NCI-H2107 treated with DMSO at 0.1 percent for 48 hours (cell line): ENCODE results near the gene PCCA.
"Not testable (repeated sequence)": the region's sequence is repeated elsewhere in the genome, so short reads cannot be mapped to it uniquely, and the experiment has no call there.

Experiments
- DNase-seq: peaks from one replicate; lab custom pipeline; 2025; ENCODE audit not compliant: unreplicated experiment; lab: John Stamatoyannopoulos, UW

PCCA gene

DNA sequence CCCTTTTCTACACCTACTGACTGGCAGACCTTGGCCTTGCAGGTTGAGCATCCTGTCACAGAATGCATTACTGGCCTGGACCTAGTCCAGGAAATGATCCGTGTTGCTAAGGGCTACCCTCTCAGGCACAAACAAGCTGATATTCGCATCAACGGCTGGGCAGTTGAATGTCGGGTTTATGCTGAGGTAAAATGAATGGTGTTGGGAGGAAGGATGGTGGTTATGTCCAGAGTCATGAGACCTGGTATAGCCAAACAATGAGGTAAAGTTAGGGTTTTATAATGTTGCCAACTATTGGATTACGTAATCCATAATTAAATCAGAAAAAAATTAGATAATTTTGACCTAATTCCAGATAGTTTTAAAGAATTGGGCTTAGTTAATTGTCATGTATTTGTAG lies 212.5 kb downstream of the PCCA start:
- no peak for DNase-seq

DNA sequence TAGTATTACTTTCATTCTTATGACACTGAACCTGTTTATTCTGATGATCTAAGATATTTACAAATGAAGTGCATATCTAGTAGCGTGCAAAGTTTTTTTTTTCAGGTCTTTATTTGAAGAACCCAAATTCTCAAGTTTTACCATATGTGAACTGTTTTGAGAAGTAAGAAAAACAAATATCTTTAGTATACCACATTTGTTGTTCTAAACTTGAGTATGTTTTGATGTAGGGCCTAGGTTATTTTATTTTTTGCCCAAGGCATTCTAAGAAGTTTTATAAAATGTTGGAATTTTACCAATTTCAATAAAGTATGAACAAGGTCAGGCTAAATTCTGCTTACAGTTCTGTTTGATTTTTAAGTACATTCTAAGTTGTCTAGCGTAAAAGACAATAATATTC lies 213.5 kb downstream of the PCCA start:
- no peak for DNase-seq

GRCh38 chr13:100304229-100304628 lies 215.3 kb downstream of the PCCA start:
- DNase-seq: no peak

DNA sequence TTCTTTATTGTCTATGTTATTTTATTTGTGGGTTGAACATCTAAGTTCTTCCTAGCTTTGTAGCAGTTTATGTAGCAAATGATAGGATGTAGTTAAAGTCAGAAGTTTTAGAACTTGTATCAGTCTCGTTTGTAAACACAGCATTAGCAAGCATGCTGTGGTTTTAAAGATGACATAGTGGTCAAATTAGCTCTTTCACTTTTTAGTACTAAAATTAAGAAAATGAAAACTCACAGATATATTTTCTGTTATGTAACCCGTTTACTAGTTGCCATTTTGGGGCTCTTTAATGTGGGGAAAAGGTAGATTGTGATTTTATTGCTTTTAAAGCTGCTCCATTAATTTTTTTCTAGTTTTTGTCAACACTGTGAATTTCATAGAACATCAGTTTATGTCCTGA lies 216.5 kb downstream of the PCCA start:
- DNase-seq: no peak

GRCh38 chr13:100306030-100306429 lies 217.1 kb downstream of the PCCA start:
- no peak for DNase-seq

- DNase-seq: no peak
Observed at GRCh38 chr13:100306434-100306999, 217.6 kb downstream of the PCCA start.

GRCh38 chr13:100314132-100314910 lies 225.4 kb downstream of the PCCA start:
- DNase-seq: no peak

GRCh38 chr13:100315522-100315921 lies 226.6 kb downstream of the PCCA start:
- DNase-seq: no peak

GRCh38 chr13:100318473-100318872 lies 229.6 kb downstream of the PCCA start:
- DNase-seq: not testable (repeated sequence)

DNA sequence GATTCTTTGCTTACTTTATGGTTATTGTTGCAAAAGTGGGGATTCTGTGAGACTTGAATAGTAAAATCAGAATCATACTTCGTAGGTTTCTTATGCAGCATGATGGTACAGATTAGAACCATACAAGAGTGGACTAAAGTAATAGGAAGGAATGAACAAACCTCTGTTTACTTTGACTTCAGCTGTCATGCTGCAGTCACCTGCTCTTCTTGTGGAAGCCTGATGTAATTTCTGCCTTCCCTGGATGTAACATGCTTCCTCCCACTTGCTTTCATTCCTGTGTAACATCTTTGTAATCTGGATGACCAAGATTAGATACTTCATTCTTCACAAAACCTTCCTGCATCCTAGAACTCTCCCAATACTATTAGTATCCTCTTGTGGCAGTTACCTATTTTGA lies 235.0 kb downstream of the PCCA start:
- DNase-seq: no peak

DNA sequence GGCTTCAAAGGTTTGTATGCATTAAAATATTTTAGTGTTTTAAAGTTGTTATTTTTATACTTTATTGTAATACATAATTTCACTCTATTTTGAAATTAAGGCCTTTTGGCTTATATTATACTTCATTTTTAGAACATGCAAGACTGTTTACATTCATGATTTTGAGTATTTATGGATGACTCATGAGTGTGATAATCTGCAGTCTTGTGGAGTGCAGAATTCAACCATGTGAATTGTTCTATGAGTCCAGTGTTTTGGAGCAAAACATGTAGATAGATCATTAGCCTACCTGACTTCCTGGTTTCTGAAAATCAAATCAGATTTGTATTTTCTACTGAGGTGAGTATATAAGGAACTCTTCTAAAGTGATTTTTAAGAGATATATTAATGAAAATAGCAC lies 241.8 kb downstream of the PCCA start:
- no peak for DNase-seq

GRCh38 chr13:100333141-100333540 lies 244.2 kb downstream of the PCCA start:
- no peak for DNase-seq

GRCh38 chr13:100334214-100334613 lies 245.3 kb downstream of the PCCA start:
- no peak for DNase-seq

DNA sequence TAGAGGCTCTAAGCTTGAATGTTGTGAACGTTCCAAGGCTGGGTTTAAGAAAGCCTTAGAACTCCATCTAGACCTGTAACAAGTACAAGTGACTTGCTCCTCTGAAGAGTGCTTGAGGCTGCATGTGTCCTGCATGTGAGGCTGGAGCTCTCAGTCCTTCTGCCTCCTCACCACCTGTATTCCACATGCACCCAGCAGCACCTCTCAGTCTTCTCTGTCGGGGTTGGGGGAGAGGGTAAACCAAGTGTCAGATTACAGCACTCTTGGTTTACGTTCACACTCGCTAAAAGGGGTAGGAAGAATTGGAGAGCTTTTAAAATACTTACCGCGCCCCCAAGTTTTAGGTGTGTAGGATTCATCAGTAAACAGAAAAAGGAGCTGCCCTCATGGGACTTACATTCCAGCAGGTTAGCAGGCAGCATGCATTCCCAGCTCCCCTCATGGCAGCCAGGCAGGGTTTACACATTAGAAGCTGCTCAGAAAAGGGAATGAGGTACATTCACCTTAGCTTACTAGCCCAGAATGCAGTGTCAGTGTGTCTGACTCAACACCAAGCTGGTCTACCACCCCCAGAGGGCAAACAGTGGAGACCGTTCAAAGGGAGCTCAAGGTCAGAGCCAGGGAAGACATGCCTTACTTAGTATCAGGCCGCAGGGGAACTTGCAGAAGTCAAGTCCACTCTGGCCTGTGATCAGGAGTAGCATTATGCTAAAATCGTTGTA lies 248.1 kb downstream of the PCCA start:
- DNase-seq: no peak

DNA sequence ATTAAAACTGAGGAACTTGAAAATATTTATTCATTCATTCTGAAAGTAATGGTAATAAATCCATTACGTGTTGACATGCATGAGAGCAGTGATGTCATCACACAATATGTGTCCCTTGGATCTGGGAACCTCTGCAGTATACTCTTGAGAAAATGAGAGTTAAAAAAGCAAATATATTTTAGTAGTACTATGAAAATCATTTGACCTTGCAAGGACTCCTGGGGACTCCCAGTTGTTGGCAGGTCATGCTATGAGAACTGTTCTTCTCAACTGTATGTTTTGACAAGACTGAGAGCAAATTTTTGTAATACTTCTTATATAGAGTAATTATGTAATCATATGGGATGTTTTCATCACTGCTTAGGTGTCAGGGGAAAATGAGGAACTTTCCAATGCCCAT lies 249.4 kb downstream of the PCCA start:
- DNase-seq: no peak

DNA sequence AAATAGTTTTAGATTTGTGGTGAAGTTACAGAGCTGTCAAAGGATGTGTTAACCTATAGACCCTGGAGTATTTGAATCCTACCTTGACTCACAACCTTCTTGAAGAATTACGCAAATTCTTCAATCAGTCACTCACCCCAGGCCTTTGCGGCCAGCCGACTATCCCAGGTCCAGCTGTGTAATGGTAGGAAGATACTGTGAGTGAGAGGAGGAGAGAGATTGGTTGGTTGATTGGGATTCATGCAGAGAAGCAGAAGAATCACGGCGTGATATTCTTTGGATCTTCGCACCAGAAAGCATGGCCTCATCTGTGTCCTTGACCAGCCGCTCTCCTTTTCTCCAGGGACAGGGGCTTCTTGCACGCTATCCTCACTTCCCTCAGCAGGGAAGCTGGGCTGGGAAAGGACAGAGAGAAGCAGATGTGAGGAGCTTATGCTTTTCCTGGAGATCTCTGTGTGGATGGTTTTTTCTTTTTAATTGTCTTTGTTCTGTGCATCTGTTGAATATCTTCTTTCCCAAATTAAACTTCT lies 250.6 kb downstream of the PCCA start:
- no peak for DNase-seq

DNA sequence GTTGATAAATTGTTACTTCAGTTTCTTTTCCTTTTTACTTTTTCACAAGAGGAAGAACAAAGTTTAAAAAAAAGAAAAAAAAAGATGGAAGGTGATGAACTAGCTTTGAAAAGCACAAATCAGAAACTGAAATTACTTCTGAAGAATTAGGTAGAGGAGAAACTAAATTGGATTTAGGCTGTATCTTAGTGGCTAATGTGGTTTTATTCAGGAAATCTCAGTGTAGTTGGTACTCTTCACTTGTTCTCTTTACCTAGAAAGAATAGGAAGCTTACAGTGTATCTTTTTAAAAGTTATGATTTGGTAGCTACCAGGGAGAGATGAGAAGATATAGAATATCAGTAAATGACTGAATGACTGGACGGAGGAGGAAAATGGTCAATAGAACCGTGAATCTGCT lies 252.0 kb downstream of the PCCA start:
- DNase-seq: no peak

GRCh38 chr13:100341327-100341726 lies 252.4 kb downstream of the PCCA start:
- peak; percentile 43 for DNase-seq

- no peak for DNase-seq
Observed at GRCh38 chr13:100344544-100344943, 255.7 kb downstream of the PCCA start.

- no peak for DNase-seq
Observed at GRCh38 chr13:100347968-100348367, 259.1 kb downstream of the PCCA start.

DNA sequence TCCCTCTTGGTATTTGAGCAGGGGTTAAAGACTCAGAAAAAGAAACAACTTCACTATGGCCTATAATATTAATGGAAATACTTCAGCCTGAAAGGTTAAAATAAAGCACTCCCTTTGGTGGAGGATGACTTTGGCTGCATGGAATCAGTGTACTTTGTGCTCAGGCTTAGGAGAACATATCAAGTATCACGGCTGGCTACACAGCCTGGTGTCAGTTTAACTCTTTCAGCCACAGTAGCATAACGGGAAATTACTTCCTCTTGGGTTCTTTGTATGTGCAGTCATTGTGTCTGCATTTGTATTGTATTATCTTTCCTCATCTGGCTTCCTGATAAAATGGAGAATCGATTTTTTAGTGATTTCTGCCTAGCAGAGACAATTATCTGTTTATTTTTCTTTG lies 260.7 kb downstream of the PCCA start:
- DNase-seq: peak; percentile 61

DNA sequence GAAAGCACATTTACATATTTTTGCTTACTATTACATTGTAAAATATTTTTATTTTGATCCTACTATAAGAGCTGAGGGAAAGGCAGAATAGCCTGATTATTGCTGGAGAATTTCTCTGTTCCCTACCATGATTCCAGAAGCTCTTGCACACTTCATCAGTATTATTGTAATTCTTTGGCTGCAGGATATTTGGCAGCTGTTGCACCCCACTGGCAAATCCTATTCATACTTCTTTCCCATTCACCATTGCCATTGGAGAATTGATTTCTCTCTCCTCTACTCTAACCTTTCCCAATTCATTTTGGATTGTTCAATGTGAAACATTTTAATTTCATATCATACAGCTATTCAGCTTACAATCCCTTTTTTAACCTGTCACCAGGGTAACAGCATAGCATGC lies 261.7 kb downstream of the PCCA start:
- DNase-seq: peak; percentile 48
